Skeletal muscle satellite cell (primary cell): ENCODE measurements around the gene ZBTB47.

Source experiments
- H3K27me3 ChIP-seq: 2 replicates; pipeline ENCODE4 v1.7.0; 2013; ENCODE audit warnings: low read length; ENCODE audit not compliant: control insufficient read depth, insufficient read depth
- H3K36me3 ChIP-seq: 2 replicates; pipeline ENCODE4 v1.7.0; 2013; ENCODE audit warnings: mild to moderate bottlenecking, control low read depth, low read length; ENCODE audit not compliant: insufficient read depth
- H3K4me1 ChIP-seq: 2 replicates; pipeline ENCODE4 v1.7.0; 2013; ENCODE audit warnings: low read length; ENCODE audit not compliant: control insufficient read depth, insufficient read depth
- H3K4me2 ChIP-seq: 2 replicates; pipeline ENCODE4 v1.7.0; 2013; ENCODE audit warnings: mild to moderate bottlenecking, low read length
- H3K4me3 ChIP-seq: 2 replicates; pipeline ENCODE4 v1.7.0; 2013; ENCODE audit warnings: low read length
- H3K9ac ChIP-seq: 2 replicates; pipeline ENCODE4 v1.7.0; 2013; ENCODE audit warnings: mild to moderate bottlenecking, low read depth, low read length, moderate library complexity
- H3K9me3 ChIP-seq: replicated peaks from 2 replicates; pipeline ENCODE4 v1.7.0; 2013; ENCODE audit warnings: mild to moderate bottlenecking, control low read depth, low read length

The ZBTB47 gene

DNA sequence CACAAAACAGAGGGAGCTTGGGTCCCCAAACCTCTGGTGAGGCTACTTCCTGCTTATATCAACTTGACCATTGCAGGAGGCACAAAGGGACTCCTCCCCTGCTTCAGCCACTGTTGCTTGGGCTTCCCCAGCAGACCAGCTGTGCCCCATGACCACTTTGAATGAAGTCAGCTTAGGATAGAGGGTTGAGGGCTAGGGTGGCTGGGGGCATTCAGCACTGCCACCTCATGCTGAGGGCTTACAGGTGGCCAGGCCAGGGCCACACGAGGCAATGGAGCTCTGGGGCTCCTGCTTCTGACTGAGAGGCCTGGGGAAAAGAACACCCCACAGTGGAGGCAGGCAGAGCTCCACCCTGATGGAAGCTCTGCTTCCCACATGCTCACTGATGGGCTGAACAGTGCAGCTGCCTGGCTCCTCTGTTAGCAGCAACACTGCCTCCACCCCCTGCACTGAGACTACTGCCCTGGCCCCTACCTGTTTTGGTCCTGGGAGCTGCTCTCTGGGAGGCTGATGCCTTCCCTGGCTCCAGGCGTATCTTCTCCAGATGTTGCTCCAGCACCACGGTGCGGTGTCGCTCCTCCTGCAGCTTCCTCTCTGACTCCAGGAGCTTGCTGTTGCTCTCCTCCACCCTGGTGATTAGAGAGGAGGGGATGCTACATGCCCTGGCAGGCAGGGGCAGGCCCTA, 59.3 kb downstream of the ZBTB47 start:
- Histone ChIP-seq H3K4me1 (no peaks in the 10 kb centered on the region), H3K4me3 (no peak overlapping the region), H3K36me3 (no peaks in the 10 kb centered on the region), H3K27me3 (peaks cover 49% of the 10 kb centered on the region), H3K9me3 (no peaks in the 10 kb centered on the region), H3K9ac (no peak overlapping the region), H3K4me2 (no peak overlapping the region)

DNA sequence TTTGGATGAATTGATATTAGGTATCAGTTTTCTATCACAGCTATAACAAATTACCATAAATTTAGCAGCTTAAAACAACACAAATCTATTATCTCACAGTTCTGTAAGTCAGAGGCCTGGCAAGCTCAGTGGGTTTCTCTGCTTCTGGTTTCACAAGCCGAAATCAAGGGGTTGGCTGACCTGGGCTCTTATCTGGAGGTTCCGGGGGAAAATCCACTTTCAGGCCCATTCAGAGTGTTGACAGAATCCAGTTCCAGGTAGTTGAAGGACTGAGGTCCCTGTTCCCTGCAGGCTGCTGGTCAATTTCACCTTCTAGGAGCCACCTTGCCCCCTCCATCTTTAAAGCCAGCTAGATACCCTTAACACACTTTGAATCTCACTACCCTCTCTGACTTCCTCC, 60.2 kb downstream of the ZBTB47 start:
- no peak overlapping the region for H3K9ac ChIP-seq
- H3K4me3 ChIP-seq: no peak overlapping the region
- H3K27me3 ChIP-seq: peaks cover 53% of the 10 kb centered on the region
- no peak overlapping the region for H3K4me2 ChIP-seq
- no peaks in the 10 kb centered on the region for H3K9me3 ChIP-seq
- H3K36me3 ChIP-seq: no peaks in the 10 kb centered on the region
- no peaks in the 10 kb centered on the region for H3K4me1 ChIP-seq

DNA sequence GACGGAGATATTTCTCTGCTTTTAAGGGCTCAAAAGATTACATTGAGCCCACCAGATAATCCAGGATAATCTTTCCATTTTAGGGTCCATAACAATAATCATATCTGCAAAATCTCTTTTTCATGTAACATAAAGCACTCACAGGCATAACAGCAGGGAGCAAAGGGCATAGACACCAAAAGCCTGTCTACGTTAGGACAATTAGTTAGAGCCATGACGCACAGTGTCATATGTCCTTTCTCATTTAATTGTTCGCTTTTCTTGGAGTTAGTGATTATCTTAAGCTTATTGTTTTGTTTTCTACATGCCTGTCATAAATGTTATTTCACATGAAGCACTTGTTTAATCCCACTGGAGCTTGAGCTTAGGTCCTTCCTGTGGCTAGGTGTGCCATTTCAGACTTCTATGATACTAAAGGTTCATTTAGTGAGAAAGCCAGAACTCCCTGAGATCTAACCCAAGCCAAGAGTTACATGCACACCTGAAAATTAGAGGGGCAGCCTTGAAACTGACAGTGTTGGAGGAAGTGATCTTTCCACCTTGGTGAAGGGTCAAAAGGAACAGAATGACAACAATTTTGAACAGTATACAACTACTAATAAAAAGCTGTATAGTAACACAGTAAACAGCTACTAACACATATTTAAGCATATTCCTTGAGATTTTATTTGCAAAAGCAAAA, 60.8 kb downstream of the ZBTB47 start:
- Histone ChIP-seq H3K4me1 (no peaks in the 10 kb centered on the region), H3K9me3 (no peaks in the 10 kb centered on the region), H3K9ac (no peak overlapping the region), H3K36me3 (no peaks in the 10 kb centered on the region), H3K4me3 (no peak overlapping the region), H3K4me2 (no peak overlapping the region), H3K27me3 (peaks cover 56% of the 10 kb centered on the region)
